SK-N-SH treated with all-trans-retinoic acid at 6 μM for 48 hours (cell line): ENCODE results near the gene CCNA1.

Experiments
- ARNTL ChIP-seq: fragments of 450-650 bp; formaldehyde crosslinking; IDR thresholded peaks from 2 replicates; pipeline ENCODE4 v1.5.0; 2020; ENCODE audit warnings: low read depth, mild to moderate bottlenecking, moderate library complexity, borderline replicate concordance
- CSDC2 ChIP-seq: fragments of 250-450 bp; sonication (Bioruptor Pico); IDR thresholded peaks from 2 replicates; pipeline ENCODE4 v1.5.0; 2020; ENCODE audit warnings: mild to moderate bottlenecking, moderate library complexity

DNA sequence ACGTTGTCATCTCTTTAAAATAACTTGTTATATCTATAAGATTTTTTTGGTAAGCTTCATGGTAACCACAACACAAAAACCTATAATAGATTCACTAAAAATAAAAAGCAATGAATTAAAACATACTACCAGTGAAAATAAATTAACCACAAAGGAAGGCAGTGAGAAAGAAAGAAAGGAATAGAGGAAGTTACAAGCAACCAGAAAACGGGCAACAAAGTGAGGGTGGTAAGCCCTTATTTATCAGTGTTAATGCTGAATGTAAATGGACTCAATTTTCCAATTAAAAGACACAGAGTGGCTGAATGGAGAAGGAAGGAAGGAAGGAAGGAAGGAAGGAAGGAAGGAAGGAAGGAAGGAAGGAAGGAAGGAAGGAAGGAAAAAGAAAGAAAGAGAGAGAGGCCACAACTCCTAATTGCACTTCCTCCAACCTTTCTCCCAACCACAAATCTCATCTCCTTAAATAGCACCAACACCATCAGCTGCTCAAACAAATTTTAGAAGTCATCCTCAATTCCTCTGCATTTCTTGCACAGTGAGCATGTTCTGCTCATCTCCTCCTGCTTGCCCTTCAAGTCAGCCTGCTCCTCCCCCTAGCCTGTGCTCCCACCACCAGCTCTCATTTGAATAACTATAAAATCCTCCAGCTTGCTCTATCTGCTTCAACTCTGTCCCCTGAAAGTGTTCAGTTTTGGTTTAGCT, 48.6 kb downstream of the CCNA1 start:
- TF ChIP-seq CSDC2 (CRISPR knock-in tag) (no peak), ARNTL (no peak)
